HG03558 (cell line): ENCODE data around the gene METTL17.
"Not testable (repeated sequence)": the region's sequence is repeated elsewhere in the genome, so short reads cannot be mapped to it uniquely, and the experiment has no call there.

Source experiments
- ATAC-seq: cut with Tn5 transposase; IDR thresholded peaks from one replicate; pipeline ENCODE4 v1.9.1; 2021; ENCODE audit warnings: moderate number of reproducible peaks; ENCODE audit not compliant: unreplicated experiment; ENCODE audit errors: extremely low read depth

The METTL17 gene

GRCh38 chr14:21040370-21040925, 50.7 kb downstream of the METTL17 start:
- ATAC-seq, result no peak

- not testable (repeated sequence) for ATAC-seq
Observed at GRCh38 chr14:21040941-21041340, 51.2 kb downstream of the METTL17 start.

GRCh38 chr14:21041676-21042433, 52.1 kb downstream of the METTL17 start, which contains the start of gene RNASE7:
RNASE7 (plus strand) TSS chr14:21042362; CDS start chr14:21042993, 631 bp downstream.
- ATAC-seq, result no peak

- ATAC-seq, result no peak
Observed at GRCh38 chr14:21042918-21043317, 53.1 kb downstream of the METTL17 start.

DNA sequence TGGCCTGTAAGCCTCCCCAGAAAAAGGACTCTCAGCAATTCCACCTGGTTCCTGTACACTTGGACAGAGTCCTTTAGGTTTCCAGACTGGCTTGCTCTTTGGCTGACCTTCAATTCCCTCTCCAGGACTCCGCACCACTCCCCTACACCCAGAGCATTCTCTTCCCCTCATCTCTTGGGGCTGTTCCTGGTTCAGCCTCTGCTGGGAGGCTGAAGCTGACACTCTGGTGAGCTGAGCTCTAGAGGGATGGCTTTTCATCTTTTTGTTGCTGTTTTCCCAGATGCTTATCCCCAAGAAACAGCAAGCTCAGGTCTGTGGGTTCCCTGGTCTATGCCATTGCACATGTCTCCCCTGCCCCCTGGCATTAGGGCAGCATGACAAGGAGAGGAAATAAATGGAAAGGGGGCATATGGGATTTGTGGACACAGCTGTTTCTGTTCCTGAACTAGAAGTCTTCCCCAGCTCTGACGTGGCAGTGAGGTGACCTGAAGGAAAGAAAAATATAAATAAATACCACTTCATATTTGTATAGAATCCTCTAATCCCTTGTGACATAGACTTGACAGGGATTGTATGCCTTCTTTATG, 53.7 kb downstream of the METTL17 start:
- ATAC-seq, result no peak

GRCh38 chr14:21043974-21044618, 54.3 kb downstream of the METTL17 start:
- no peak for ATAC-seq
